Measurements from ENCODE around the gene CCNO.

The CCNO gene

DNA sequence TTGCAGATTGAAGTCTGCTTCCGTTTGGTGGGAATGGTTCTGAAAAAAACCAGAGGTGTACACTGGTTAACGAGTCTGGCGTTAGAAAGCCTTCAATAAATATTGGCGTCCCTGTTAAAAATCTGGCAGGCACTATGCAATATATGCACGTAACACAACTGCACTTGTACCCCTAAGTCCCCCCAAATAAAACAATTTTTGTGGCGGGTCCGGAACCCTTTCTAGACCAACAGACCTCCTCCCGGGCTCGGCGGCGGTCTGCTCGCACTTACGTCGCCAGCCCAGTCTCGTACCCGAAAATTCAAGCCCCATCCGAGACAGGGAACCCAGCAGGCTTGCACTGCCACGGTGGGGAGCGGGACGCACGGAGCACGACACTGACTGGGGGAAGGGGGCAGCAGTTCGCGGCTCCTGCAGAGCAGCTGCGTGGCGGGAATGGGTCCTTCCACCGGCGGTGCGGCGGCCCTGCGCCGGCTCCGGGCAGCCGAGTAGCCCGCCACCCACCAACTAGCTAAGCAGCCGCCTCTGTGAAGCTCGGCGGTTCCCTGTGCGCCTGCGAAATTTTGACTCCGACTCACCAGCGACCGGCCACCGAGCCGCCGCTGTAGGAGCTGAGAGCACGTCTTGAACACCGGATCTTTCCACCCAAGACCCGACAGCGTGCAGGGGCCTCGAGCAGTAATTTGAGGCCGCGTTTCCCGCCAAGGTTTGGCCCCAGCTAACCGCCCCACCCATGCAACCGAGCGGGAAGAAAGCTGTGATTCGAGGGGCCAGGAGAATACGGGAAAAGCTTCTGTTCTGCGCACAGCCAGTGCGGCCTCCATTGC is 10.2 kb downstream of the CCNO start:
- no peak for DNase-seq (ENCODE audit: low spot score)

DNA sequence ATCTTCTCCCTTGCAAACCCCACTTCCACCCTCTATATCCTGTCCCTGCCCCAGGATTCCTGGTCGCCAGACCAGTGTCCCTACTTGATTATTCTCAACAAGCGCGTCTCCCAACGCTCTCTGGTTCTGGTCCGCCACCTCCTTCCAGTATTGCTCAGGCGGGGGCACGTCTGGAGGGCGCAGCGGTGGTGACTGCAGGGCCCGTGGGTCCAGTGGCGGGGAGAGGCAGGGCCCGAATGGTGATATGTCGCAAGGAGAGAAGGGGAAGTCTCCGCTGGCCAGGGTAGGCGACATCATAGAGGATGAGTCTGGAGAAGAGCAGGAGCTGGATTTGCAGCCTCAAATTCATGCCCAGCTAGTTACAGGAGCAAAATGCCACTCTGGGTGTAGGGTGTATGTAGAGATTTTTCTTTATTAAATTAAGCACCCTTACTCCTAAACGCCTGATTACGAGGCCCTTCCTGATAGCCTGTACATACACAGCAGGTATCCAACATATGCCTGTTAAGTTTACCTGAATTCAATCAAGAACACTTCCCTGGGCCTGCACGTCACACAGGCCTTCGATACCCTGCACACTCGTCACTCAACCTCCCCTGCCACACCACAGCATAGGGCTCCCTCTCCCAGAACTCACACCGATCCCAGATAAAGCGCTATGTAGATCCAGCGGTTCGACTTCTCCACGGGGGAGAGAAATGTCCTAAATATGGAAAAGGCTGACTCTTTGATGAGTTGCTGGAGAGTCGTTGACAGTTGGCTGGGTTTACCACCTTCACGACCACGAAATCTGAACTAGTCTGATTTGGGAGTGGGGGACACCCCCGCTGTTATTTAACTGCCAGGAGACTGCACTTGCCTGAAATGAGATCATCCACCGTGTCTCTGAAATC is 11.1 kb downstream of the CCNO start:
- DNase-seq (ENCODE audit: low spot score), result no peak

DNA sequence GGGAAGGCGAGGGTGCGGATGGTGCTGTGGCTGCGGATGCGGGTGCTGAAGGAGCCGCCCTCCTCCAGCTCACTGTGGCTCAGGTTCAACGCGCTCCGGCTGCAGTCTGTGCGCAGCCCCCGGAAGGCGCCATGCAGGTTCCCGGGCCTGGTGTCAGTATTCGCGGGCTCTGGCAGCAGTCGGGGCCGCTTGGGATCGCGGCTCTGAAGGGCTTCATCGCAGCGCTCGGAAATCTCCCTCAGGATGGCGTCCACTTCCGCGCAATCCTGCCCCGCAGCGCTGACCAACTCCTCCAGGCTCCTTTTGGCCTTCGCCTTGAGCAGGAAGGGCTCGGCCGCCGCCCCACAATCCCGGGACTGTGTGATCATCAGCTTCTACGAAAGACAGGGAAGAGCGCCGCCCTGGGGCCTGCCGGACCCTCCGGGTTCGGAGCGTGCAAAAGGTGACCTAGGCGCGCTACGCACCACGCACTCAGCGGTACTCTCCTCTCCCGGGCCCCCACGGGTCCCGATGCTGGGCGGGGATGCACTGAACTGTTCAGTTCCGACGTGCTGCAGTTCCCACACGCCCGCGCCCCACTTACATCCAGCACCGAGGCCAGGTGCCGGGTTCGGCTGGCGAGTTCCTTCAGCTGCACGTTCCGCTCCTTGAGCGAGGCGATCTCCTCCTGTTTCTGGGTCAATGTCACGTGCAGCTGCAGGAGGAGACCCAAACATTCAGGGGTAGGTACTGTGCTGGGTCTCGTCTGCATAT is 12.8 kb downstream of the CCNO start:
- DNase-seq (ENCODE audit: low spot score), result no peak

- no peak for DNase-seq (ENCODE audit: low spot score)
Measured at GRCh38 chr5:55219770-55220169, 13.6 kb downstream of the CCNO start.

DNA sequence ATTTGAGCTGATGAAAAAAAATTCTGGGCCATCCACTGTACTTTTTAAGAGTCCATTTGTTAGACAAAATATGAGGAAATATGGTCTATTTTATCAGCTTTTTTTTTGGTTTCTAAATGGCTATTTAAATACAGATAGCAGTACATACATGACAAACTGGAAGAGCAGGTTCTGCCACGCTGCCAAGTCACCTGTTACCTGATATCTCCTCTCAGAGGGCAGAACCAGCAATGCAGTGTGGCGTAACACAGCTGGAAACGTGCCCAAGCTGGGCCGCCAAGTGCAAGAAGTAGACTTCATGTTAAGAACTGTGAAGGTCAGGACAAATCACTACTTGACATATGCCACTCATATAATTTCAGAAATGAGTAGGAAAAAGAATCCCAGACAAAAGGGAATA is 14.4 kb downstream of the CCNO start:
- no peak for DNase-seq (ENCODE audit: low spot score)

DNA sequence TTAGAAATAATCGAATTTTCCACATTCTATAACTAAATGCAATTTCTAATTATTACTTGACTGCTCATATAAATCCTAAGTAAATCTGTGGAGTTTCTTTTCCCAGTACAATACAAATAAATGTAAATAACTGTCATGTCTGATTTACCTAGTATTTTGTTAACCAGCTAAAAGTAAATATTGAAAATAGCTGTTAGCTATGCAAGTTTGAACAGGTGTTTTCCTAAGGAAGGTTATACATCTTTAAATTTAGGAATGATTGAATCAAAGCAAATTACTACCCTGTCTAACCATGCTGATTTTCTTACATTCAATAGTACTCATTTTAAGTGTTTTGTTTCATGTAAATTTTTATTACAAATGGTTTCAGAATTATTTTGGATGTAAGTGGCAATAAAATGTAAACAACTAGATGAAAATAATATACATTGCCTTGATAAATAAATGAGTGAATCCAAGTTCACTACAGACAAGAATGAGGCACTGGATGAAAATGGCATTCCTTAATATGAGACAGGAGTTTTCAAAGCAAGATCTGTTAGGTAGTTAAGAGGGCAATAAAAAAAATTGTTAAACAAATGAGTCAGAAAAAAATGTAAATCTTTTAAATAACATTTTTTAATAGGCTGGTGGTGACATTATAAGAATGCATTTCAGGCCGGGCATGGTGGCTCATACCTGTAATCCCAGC is 22.1 kb downstream of the CCNO start:
- DNase-seq (ENCODE audit: low spot score), result no peak

- DNase-seq (ENCODE audit: low spot score), result no peak
Measured at GRCh38 chr5:55205001-55205400, 28.4 kb downstream of the CCNO start.

DNA sequence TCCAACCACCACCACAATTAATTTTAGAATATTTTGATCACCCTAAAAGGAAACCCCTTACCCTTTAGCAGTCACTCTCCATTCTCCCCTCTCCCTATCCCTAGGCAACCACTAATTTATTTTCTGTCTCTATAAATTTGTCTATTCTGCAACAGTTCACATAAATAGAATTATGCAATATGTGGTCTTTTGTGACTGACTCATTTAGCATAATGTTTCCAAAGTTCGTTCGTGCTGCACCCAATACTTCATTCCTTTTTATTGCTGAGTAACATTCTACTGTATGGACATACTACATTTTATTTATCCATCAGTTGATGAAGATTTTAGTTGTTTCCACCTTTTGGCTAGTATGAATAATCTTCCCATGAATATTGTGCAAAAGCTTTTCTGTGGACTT is 42.2 kb downstream of the CCNO start:
- no peak for DNase-seq (ENCODE audit: low spot score)

DNA sequence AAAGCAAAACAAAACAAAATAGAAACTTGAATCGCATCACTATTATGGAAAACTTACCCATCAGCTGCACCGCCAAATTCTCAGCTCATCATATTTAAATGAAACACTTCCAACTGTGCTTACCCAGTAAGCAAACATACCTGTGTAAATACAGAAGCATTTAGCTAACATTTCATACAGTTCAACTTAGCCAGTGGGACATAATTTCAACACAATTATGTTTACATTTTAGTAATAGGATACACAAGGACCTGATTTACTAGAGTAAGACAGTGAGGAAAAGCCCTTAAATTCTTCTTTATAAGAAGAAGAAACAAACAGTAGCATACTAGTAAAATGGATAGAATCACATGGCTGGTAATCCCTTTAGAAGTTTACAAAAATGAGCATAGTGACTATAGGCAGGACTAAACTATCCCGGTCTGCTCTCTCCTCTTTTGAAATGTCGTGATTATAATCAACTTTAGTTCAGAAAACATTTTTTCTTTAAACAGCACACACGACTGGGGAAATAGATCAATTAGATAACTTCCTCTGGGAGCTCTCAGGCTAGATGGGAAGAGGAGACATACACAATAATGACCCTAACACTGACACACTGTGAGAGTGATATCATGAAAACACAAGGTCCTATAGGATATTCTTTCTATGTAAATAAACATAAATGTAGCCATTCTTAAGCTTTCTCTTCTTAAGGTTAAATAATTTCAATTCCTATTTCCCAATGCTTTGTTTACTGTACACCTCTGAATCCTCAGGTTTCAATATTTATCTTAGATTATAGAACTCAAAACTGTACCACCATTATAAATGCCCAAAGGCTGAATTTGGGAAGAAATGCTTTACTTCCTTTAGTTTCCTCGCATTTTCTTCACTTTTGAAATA is 44.5 kb downstream of the CCNO start:
- DNase-seq (ENCODE audit: low spot score), result no peak

GRCh38 chr5:55187370-55187769 is 46.0 kb downstream of the CCNO start:
- no peak for DNase-seq (ENCODE audit: low spot score)

Data from pons (tissue), 1 donor.